BE2C (cell line): ENCODE data around the gene PIP4K2A.

Experiments
- DNase-seq: peaks from one replicate; pipeline ENCODE4 v3.0.0-alpha.2; 2020
- H3K27me3 ChIP-seq: fragments of 250-450 bp; sonication (Bioruptor Pico); 2 replicates; pipeline ENCODE4 v1.5.1; 2020; ENCODE audit warnings: mild to moderate bottlenecking
- H3K36me3 ChIP-seq: fragments of 250-450 bp; sonication (Bioruptor Pico); 2 replicates; pipeline ENCODE4 v1.5.1; 2020; ENCODE audit warnings: mild to moderate bottlenecking
- H3K4me1 ChIP-seq: fragments of 250-450 bp; sonication (Bioruptor Pico); 2 replicates; pipeline ENCODE4 v1.5.1; 2020
- H3K4me3 ChIP-seq: 2 replicates; pipeline ENCODE4 v1.5.1; 2011; ENCODE audit warnings: low read depth, low read length
- H3K9me3 ChIP-seq: fragments of 250-450 bp; sonication (Bioruptor Pico); 2 replicates; pipeline ENCODE4 v1.5.1; 2020
- CTCF ChIP-seq: IDR thresholded peaks from 2 replicates; pipeline ENCODE4 v1.5.1; 2012; ENCODE audit warnings: mild to moderate bottlenecking, low read depth, low read length

The PIP4K2A gene

GRCh38 chr10:22711373-22711772 lies 3.0 kb downstream of the PIP4K2A start:
- no peaks in the 10 kb centered on the region for H3K27me3 ChIP-seq
- H3K36me3 ChIP-seq = no peaks in the 10 kb centered on the region
- H3K4me3 ChIP-seq = no peak overlapping the region
- no peak for DNase-seq
- no peaks in the 10 kb centered on the region; the same call in 1 of the 2 replicates for H3K9me3 ChIP-seq
- H3K4me1 ChIP-seq = peaks cover 11% of the 10 kb centered on the region
- no peak for TF ChIP-seq CTCF

- H3K36me3 ChIP-seq = no peaks in the 10 kb centered on the region
- peaks cover 11% of the 10 kb centered on the region for H3K4me1 ChIP-seq
- no peaks in the 10 kb centered on the region for H3K27me3 ChIP-seq
- no peak overlapping the region for H3K4me3 ChIP-seq
- TF ChIP-seq CTCF = no peak
- DNase-seq = no peak
- H3K9me3 ChIP-seq = no peaks in the 10 kb centered on the region; the same call in 1 of the 2 replicates
Measured at GRCh38 chr10:22710139-22710745, 4.1 kb downstream of the PIP4K2A start.

- H3K27me3 ChIP-seq = no peaks in the 10 kb centered on the region
Measured at GRCh38 chr10:22708772-22709171, 5.6 kb downstream of the PIP4K2A start.

GRCh38 chr10:22705527-22705926 lies 8.9 kb downstream of the PIP4K2A start:
- H3K9me3 ChIP-seq = no peaks in the 10 kb centered on the region
- H3K4me3 ChIP-seq = no peak overlapping the region
- DNase-seq = no peak
- peaks cover 4% of the 10 kb centered on the region; the same call in 1 of the 2 replicates for H3K4me1 ChIP-seq
- H3K27me3 ChIP-seq = no peaks in the 10 kb centered on the region
- H3K36me3 ChIP-seq = no peaks in the 10 kb centered on the region
- TF ChIP-seq CTCF = no peak

More at GRCh38 chr10:22708772-22709171, 5.6 kb downstream of the PIP4K2A start:
- no peak for TF ChIP-seq CTCF
- H3K4me1 ChIP-seq = peaks cover 11% of the 10 kb centered on the region
- no peaks in the 10 kb centered on the region for H3K36me3 ChIP-seq
- no peak for DNase-seq
- H3K9me3 ChIP-seq = no peaks in the 10 kb centered on the region
- no peak overlapping the region for H3K4me3 ChIP-seq

- DNase-seq = no peak
- Histone ChIP-seq H3K36me3 (no peaks in the 10 kb centered on the region), H3K27me3 (no peaks in the 10 kb centered on the region), H3K9me3 (no peaks in the 10 kb centered on the region), H3K4me1 (no peaks in the 10 kb centered on the region), H3K4me3 (no peak overlapping the region)
- no peak for TF ChIP-seq CTCF
Measured at GRCh38 chr10:22704942-22705341, 9.4 kb downstream of the PIP4K2A start.

- Histone ChIP-seq H3K36me3 (no peaks in the 10 kb centered on the region), H3K27me3 (no peaks in the 10 kb centered on the region), H3K9me3 (no peaks in the 10 kb centered on the region), H3K4me3 (no peak overlapping the region), H3K4me1 (no peaks in the 10 kb centered on the region)
- no peak for DNase-seq
- no peak for TF ChIP-seq CTCF
Measured at GRCh38 chr10:22704471-22704911, 9.9 kb downstream of the PIP4K2A start.
